HG02678 (cell line): ENCODE results near the gene CDH12.
"Not testable (repeated sequence)": the region's sequence is repeated elsewhere in the genome, so short reads cannot be mapped to it uniquely, and the experiment has no call there.

ENCODE experiments used
- ATAC-seq: cut with Tn5 transposase; IDR thresholded peaks from one replicate; pipeline ENCODE4 v1.9.1; 2021; ENCODE audit warnings: mild to moderate bottlenecking, moderate library complexity; ENCODE audit not compliant: unreplicated experiment

CDH12 gene

GRCh38 chr5:22852807-22853660 lies at the start of gene CDH12:
Gene CDH12, minus strand, starts transcription at chr5:22853344.
- ATAC-seq = peak; percentile 61

GRCh38 chr5:22901885-22902284 lies 48.7 kb upstream of the CDH12 start:
- ATAC-seq = no peak

GRCh38 chr5:22900801-22901310 lies 47.7 kb upstream of the CDH12 start:
- no peak for ATAC-seq

- no peak for ATAC-seq
Observed at GRCh38 chr5:22899341-22899740, 46.2 kb upstream of the CDH12 start.

GRCh38 chr5:22896152-22896551 lies 43.0 kb upstream of the CDH12 start:
- ATAC-seq = no peak

- no peak for ATAC-seq
Observed at GRCh38 chr5:22892441-22892840, 39.3 kb upstream of the CDH12 start.

- ATAC-seq = no peak
Observed at GRCh38 chr5:22889720-22890119, 36.6 kb upstream of the CDH12 start.

GRCh38 chr5:22887566-22887965 lies 34.4 kb upstream of the CDH12 start:
- ATAC-seq = no peak

- ATAC-seq = not testable (repeated sequence)
Observed at GRCh38 chr5:22858911-22859310, 5.8 kb upstream of the CDH12 start.

GRCh38 chr5:22855824-22856223 lies 2.7 kb upstream of the CDH12 start:
- no peak for ATAC-seq

- ATAC-seq = no peak
Observed at GRCh38 chr5:22850981-22851380, 2.2 kb downstream of the CDH12 start.

GRCh38 chr5:22846693-22847092 lies 6.5 kb downstream of the CDH12 start:
- ATAC-seq = no peak

GRCh38 chr5:22844636-22845035 lies 8.5 kb downstream of the CDH12 start:
- ATAC-seq = no peak

GRCh38 chr5:22844155-22844554 lies 9.0 kb downstream of the CDH12 start:
- ATAC-seq = no peak

GRCh38 chr5:22842574-22842973 lies 10.6 kb downstream of the CDH12 start:
- no peak for ATAC-seq

- ATAC-seq = no peak
Observed at GRCh38 chr5:22837803-22838202, 15.3 kb downstream of the CDH12 start.

GRCh38 chr5:22835686-22836085 lies 17.5 kb downstream of the CDH12 start:
- no peak for ATAC-seq

- no peak for ATAC-seq
Observed at GRCh38 chr5:22793463-22793862, 59.7 kb downstream of the CDH12 start.

- no peak for ATAC-seq
Observed at GRCh38 chr5:22787807-22788206, 65.3 kb downstream of the CDH12 start.

- ATAC-seq = no peak
Observed at GRCh38 chr5:22787398-22787797, 65.7 kb downstream of the CDH12 start.

GRCh38 chr5:22780756-22781155 lies 72.4 kb downstream of the CDH12 start:
- ATAC-seq = no peak

- no peak for ATAC-seq
Observed at GRCh38 chr5:22779499-22779898, 73.6 kb downstream of the CDH12 start.

GRCh38 chr5:22776285-22776684 lies 76.9 kb downstream of the CDH12 start:
- no peak for ATAC-seq
